Neural cell (in vitro differentiated cells): ENCODE measurements around the gene B3GAT2.

ENCODE experiments used
- CTCF ChIP-seq: fragments of 450-650 bp; IDR thresholded peaks from 2 replicates; pipeline ENCODE4 v1.5.1; 2014; ENCODE audit warnings: antibody characterized with exemption, mild to moderate bottlenecking, moderate library complexity; ENCODE audit not compliant: poor library complexity, severe bottlenecking
- EZH2 ChIP-seq: fragments of 200-600, 300-800 bp; shearing (Covaris generic), sonication (generic); IDR thresholded peaks from 2 replicates; pipeline ENCODE4 v1.6.1; 2014; ENCODE audit warnings: antibody characterized with exemption, low read length, borderline replicate concordance, mild to moderate bottlenecking; ENCODE audit not compliant: insufficient read depth, poor library complexity, severe bottlenecking
- POLR2AphosphoS5 ChIP-seq: IDR thresholded peaks from 2 replicates; pipeline ENCODE4 v1.6.1; 2012

DNA sequence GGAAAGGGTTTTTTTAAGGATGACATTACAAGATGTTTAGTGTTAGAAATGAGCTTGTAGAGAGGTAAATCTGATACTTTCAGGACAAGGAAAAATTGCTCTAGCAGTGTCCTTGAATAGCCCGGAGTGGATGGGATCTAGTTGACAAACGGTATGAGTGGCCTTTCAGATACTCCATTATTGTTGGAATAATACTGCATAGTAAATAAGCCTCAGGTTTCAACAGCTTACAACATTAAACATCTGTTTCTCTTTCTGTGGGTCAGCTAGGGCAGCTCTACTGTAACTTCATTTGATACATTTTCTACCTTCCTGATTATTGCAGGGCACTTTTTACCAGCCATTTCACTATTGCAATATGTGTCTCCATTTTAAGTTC, 118.0 kb downstream of the B3GAT2 start:
- TF ChIP-seq CTCF (no peak), EZH2 (no peak), POLR2AphosphoS5 (no peak)
